SK-N-SH (cell line): ENCODE data around the gene LCNL1.

ENCODE experiments used
- CHD2 ChIP-seq: fragments of 150-350 bp; IDR thresholded peaks from 2 replicates; pipeline ENCODE4 v1.6.1; 2018; ENCODE audit warnings: low read length; ENCODE audit not compliant: partially characterized antibody
- CTCF ChIP-seq: fragments of 200-600 bp; sonication (generic); IDR thresholded peaks from 2 replicates; pipeline ENCODE4 v1.6.1; 2017; ENCODE audit warnings: antibody characterized with exemption, mild to moderate bottlenecking, moderate library complexity
- FOSL2 ChIP-seq: IDR thresholded peaks from 2 replicates; pipeline ENCODE4 v1.4.0; 2012; ENCODE audit warnings: low read depth, mild to moderate bottlenecking, moderate library complexity, borderline replicate concordance
- POLR2AphosphoS5 ChIP-seq: IDR thresholded peaks from 2 replicates; pipeline ENCODE4 v1.6.1; 2012; ENCODE audit warnings: low read depth, low read length
- RCOR1 ChIP-seq: fragments of 150-350 bp; IDR thresholded peaks from 2 replicates; pipeline ENCODE4 v1.6.1; 2017; ENCODE audit warnings: antibody characterized with exemption, low read length
- RXRA ChIP-seq: IDR thresholded peaks from 2 replicates; pipeline ENCODE4 v1.4.0; 2012; ENCODE audit warnings: low read depth, mild to moderate bottlenecking, borderline replicate concordance
- TAF1 ChIP-seq: IDR thresholded peaks from 2 replicates; pipeline ENCODE4 v1.6.1; 2012; ENCODE audit warnings: low read depth, mild to moderate bottlenecking, low read length, moderate library complexity, borderline replicate concordance
- USF1 ChIP-seq: IDR thresholded peaks from 2 replicates; pipeline ENCODE4 v1.4.0; 2012; ENCODE audit warnings: low read depth, borderline replicate concordance
- YY1 ChIP-seq: IDR thresholded peaks from 2 replicates; pipeline ENCODE4 v1.4.0; 2012; ENCODE audit warnings: low read depth, mild to moderate bottlenecking
- TF ChIP-seq, protein P1 (sequence below): IDR thresholded peaks from 2 replicates; pipeline ENCODE4 v1.6.1; 2012; ENCODE audit warnings: mild to moderate bottlenecking, low read depth, low read length, moderate library complexity
- TF ChIP-seq, protein P2 (sequence below): IDR thresholded peaks from 2 replicates; pipeline ENCODE4 v1.4.0; 2012; ENCODE audit warnings: low read depth, borderline replicate concordance
- TF ChIP-seq, protein P3 (sequence below): IDR thresholded peaks from 2 replicates; pipeline ENCODE4 v1.4.0; 2012; ENCODE audit warnings: low read depth

DNA sequence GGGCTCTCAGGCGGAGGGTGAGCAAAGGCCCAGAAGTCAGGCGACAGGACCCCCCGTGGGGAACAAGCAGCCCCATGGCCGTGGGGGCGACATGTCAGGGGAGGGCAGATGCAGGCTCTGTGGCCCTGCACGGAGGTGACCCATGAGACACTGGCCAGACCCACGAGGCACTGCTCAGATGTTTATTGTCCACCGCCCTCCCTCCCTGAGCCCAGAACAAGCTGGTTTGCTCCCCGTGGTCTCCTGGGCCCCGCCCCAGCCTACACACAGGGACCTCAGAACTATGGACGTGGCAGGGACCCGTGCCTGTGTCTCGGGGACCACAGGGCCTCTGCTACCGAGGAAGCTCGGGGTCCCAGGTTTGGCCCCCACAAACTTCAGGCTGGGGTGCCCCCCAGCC, 47.2 kb downstream of the LCNL1 start:
- TF ChIP-seq, protein P1, sequence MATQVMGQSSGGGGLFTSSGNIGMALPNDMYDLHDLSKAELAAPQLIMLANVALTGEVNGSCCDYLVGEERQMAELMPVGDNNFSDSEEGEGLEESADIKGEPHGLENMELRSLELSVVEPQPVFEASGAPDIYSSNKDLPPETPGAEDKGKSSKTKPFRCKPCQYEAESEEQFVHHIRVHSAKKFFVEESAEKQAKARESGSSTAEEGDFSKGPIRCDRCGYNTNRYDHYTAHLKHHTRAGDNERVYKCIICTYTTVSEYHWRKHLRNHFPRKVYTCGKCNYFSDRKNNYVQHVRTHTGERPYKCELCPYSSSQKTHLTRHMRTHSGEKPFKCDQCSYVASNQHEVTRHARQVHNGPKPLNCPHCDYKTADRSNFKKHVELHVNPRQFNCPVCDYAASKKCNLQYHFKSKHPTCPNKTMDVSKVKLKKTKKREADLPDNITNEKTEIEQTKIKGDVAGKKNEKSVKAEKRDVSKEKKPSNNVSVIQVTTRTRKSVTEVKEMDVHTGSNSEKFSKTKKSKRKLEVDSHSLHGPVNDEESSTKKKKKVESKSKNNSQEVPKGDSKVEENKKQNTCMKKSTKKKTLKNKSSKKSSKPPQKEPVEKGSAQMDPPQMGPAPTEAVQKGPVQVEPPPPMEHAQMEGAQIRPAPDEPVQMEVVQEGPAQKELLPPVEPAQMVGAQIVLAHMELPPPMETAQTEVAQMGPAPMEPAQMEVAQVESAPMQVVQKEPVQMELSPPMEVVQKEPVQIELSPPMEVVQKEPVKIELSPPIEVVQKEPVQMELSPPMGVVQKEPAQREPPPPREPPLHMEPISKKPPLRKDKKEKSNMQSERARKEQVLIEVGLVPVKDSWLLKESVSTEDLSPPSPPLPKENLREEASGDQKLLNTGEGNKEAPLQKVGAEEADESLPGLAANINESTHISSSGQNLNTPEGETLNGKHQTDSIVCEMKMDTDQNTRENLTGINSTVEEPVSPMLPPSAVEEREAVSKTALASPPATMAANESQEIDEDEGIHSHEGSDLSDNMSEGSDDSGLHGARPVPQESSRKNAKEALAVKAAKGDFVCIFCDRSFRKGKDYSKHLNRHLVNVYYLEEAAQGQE: no peak
- TF ChIP-seq CTCF: no peak
- TF ChIP-seq RCOR1: no peak
- TF ChIP-seq CHD2: no peak
- no peak for TF ChIP-seq TAF1
- no peak for TF ChIP-seq POLR2AphosphoS5
- no peak for TF ChIP-seq USF1
- no peak for TF ChIP-seq YY1
- no peak for TF ChIP-seq FOSL2
- TF ChIP-seq, protein P2, sequence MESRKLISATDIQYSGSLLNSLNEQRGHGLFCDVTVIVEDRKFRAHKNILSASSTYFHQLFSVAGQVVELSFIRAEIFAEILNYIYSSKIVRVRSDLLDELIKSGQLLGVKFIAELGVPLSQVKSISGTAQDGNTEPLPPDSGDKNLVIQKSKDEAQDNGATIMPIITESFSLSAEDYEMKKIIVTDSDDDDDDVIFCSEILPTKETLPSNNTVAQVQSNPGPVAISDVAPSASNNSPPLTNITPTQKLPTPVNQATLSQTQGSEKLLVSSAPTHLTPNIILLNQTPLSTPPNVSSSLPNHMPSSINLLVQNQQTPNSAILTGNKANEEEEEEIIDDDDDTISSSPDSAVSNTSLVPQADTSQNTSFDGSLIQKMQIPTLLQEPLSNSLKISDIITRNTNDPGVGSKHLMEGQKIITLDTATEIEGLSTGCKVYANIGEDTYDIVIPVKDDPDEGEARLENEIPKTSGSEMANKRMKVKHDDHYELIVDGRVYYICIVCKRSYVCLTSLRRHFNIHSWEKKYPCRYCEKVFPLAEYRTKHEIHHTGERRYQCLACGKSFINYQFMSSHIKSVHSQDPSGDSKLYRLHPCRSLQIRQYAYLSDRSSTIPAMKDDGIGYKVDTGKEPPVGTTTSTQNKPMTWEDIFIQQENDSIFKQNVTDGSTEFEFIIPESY: no peak
- TF ChIP-seq, protein P3, sequence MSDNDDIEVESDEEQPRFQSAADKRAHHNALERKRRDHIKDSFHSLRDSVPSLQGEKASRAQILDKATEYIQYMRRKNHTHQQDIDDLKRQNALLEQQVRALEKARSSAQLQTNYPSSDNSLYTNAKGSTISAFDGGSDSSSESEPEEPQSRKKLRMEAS: no peak
- TF ChIP-seq RXRA: no peak
